Fibroblast of villous mesenchyme (primary cell): ENCODE data around the gene ZNF17. TPM values are rescaled to one million over a fixed set of nuclear protein-coding genes. Genes with fewer than 3 reads are reported as not detected.
A peak's percentile ranks its signal among the peaks of the same experiment; 100 is the strongest.
"Not testable (repeated sequence)": the region's sequence is repeated elsewhere in the genome, so short reads cannot be mapped to it uniquely, and the experiment has no call there.

Source experiments
- DNase-seq: peaks from one replicate; pipeline ENCODE4 v3.0.0-alpha.2; 2010; ENCODE audit warnings: low read depth
- H3K4me3 ChIP-seq: 2 replicates; pipeline ENCODE4 v1.5.1; 2011; ENCODE audit warnings: low read depth, mild to moderate bottlenecking, low read length
- CTCF ChIP-seq: IDR thresholded peaks from 2 replicates; pipeline ENCODE4 v1.5.1; 2012; ENCODE audit warnings: low read depth, mild to moderate bottlenecking, low read length; ENCODE audit not compliant: insufficient read depth
- total RNA-seq: library from RNA; depleted of rRNA; stranded (reverse); fragments of >200 nt; gene quantifications from 2 replicates; pipeline ENCODE4 v1.2.3, GENCODE V29; 2012

ZNF17 gene
- 10.4 and 15.1 TPM in 2 replicates for total RNA-seq

GRCh38 chr19:57410877-57411671, at the start of gene ZNF17:
ZNF17 (plus strand) TSS chr19:57411161; CDS start chr19:57413616, 2,455 bp downstream.
- DNase-seq = peak; percentile 93
- TF ChIP-seq CTCF = no peak
- peak within 1 kb of the TSS; percentile 98 for H3K4me3 ChIP-seq

GRCh38 chr19:57362419-57362818, 48.5 kb upstream of the ZNF17 start:
- no peak for DNase-seq
- no peak for TF ChIP-seq CTCF
- peak overlapping the region; percentile 64 for H3K4me3 ChIP-seq

- peak within 1 kb of the TSS; percentile 72 for H3K4me3 ChIP-seq
- DNase-seq = peak; percentile 100
- TF ChIP-seq CTCF = no peak
Measured at GRCh38 chr19:57362997-57363687, 47.8 kb upstream of the ZNF17 start, which contains the start of the genes TRAPPC2B and ZNF547. TRAPPC2B (plus strand) TSS chr19:57363551; CDS start chr19:57364834, 1,283 bp downstream. ZNF547 (plus strand) TSS chr19:57363551; CDS start chr19:57368556, 5,005 bp downstream.

- TF ChIP-seq CTCF = no peak
- peak; percentile 21 for DNase-seq
- peak overlapping the region; percentile 72 for H3K4me3 ChIP-seq
Measured at GRCh38 chr19:57363688-57364181, 47.2 kb upstream of the ZNF17 start.

GRCh38 chr19:57366776-57367175, 44.2 kb upstream of the ZNF17 start:
- H3K4me3 ChIP-seq = no peak overlapping the region
- no peak for DNase-seq
- TF ChIP-seq CTCF = no peak

- DNase-seq = no peak
- H3K4me3 ChIP-seq = no peak overlapping the region
- TF ChIP-seq CTCF = no peak
Measured at GRCh38 chr19:57374179-57374578, 36.8 kb upstream of the ZNF17 start.

GRCh38 chr19:57374647-57375046, 36.3 kb upstream of the ZNF17 start:
- not testable (repeated sequence) for DNase-seq, H3K4me3 ChIP-seq
